HepG2 (cell line): ENCODE data around the gene HPD. TPM values are rescaled to one million over a fixed set of nuclear protein-coding genes. Genes with fewer than 3 reads are reported as not detected.

ENCODE experiments used
- AGO2 ChIP-seq: fragments of 200-400 bp; formaldehyde crosslinking; optimal IDR thresholded peaks from 2 replicates; pipeline ENCODE3; 2017; ENCODE audit warnings: mild to moderate bottlenecking, low read depth, low read length, moderate library complexity
- ATAD3A ChIP-seq: sonication (generic); formaldehyde crosslinking; IDR thresholded peaks from 2 replicates; pipeline ENCODE4 v1.4.0; 2020; ENCODE audit warnings: missing genetic modification reagents
- CCAR2 ChIP-seq: fragments of 200-400 bp; formaldehyde crosslinking; optimal IDR thresholded peaks from 2 replicates; pipeline ENCODE3; 2018; ENCODE audit warnings: low read depth, mild to moderate bottlenecking, low read length, moderate library complexity
- CHD2 ChIP-seq: IDR thresholded peaks from 2 replicates; pipeline ENCODE4 v1.6.1; 2011; ENCODE audit warnings: low read depth, low read length, improper control_type of control experiment
- HNRNPK ChIP-seq: fragments of 200-400 bp; formaldehyde crosslinking; IDR thresholded peaks from 2 replicates; pipeline ENCODE4 v1.6.1; 2018; ENCODE audit warnings: low read length, low read depth, moderate library complexity, mild to moderate bottlenecking; ENCODE audit not compliant: poor library complexity, severe bottlenecking
- HNRNPL ChIP-seq: fragments of 200-400 bp; formaldehyde crosslinking; IDR thresholded peaks from 2 replicates; pipeline ENCODE4 v1.6.1; 2017; ENCODE audit warnings: mild to moderate bottlenecking, low read depth, low read length
- JUN ChIP-seq: sonication (generic); formaldehyde crosslinking; IDR thresholded peaks from 2 replicates; pipeline ENCODE4 v1.4.0; 2020; ENCODE audit warnings: mild to moderate bottlenecking, missing genetic modification reagents
- MEIS2 ChIP-seq: sonication (generic); formaldehyde crosslinking; IDR thresholded peaks from 2 replicates; pipeline ENCODE4 v1.9.0; 2021; ENCODE audit warnings: mild to moderate bottlenecking, missing genetic modification reagents
- RERE ChIP-seq: IDR thresholded peaks from 2 replicates; pipeline ENCODE4 v1.6.1; 2016; ENCODE audit warnings: low read depth, missing genetic modification reagents, missing compliant biosample characterization
- SAFB2 ChIP-seq: sonication (generic); formaldehyde crosslinking; IDR thresholded peaks from 2 replicates; pipeline ENCODE4 v1.5.1; 2020; ENCODE audit warnings: missing genetic modification reagents, low read depth, mild to moderate bottlenecking, borderline replicate concordance
- SRSF1 ChIP-seq: fragments of 200-400 bp; formaldehyde crosslinking; optimal IDR thresholded peaks from 2 replicates; pipeline ENCODE3; 2017; ENCODE audit warnings: mild to moderate bottlenecking, low read depth, low read length, moderate library complexity
- STAG1 ChIP-seq: sonication (generic); formaldehyde crosslinking; IDR thresholded peaks from 2 replicates; pipeline ENCODE4 v1.4.0; 2020; ENCODE audit warnings: missing genetic modification reagents
- YEATS4 ChIP-seq: sonication (generic); formaldehyde crosslinking; IDR thresholded peaks from 2 replicates; pipeline ENCODE4 v1.4.0; 2020; ENCODE audit warnings: missing genetic modification reagents, borderline replicate concordance
- ZBTB7B ChIP-seq: sonication (generic); formaldehyde crosslinking; IDR thresholded peaks from 2 replicates; pipeline ENCODE4 v1.4.0; 2020; ENCODE audit warnings: missing genetic modification reagents
- ZNF503 ChIP-seq: sonication (generic); formaldehyde crosslinking; IDR thresholded peaks from 2 replicates; pipeline ENCODE4 v1.4.0; 2020; ENCODE audit warnings: missing genetic modification reagents
- ZNF564 ChIP-seq: sonication (generic); formaldehyde crosslinking; IDR thresholded peaks from 2 replicates; pipeline ENCODE4 v1.8.1; 2023; ENCODE audit warnings: mild to moderate bottlenecking, missing genetic modification reagents
- ZNF761 ChIP-seq: sonication (generic); formaldehyde crosslinking; conservative IDR thresholded peaks from 2 replicates; pipeline ENCODE4 v1.4.0; 2020; ENCODE audit warnings: mild to moderate bottlenecking, missing genetic modification reagents
- ZNF772 ChIP-seq: sonication (generic); formaldehyde crosslinking; IDR thresholded peaks from 2 replicates; pipeline ENCODE4 v1.5.0; 2020; ENCODE audit warnings: mild to moderate bottlenecking, missing genetic modification reagents
- polyA plus RNA-seq, 8 experiments: library from polyadenylated mRNA; depleted of rRNA in 3 of 8; stranded (reverse) in 7 of 8; unstranded in 1 of 8; fragments of >200 nt; fragmentation: Illumina TruSeq in 4 of 8; extraction: Trizol in 4 of 8; gene quantifications; 2 replicates each; pipeline versions ENCODE4 v1.2.1 to v1.2.3, GENCODE V29; 2011 to 2016; ENCODE audit warnings: low read depth in 4 of 8, missing spikeins in 1 of 8, mixed read lengths in 1 of 8; ENCODE audit not compliant: insufficient read depth in 1 of 8
- total RNA-seq, 5 experiments: library from RNA; depleted of rRNA; stranded (reverse); fragments of >200 nt; fragmentation: Illumina TruSeq; extraction: Trizol; gene quantifications; 2 replicates each; pipeline ENCODE4 v1.2.3, GENCODE V29; 2016; ENCODE audit warnings: low read depth in 1 of 5

HPD gene
- total and polyA plus RNA-seq, 2 of the 13 experiments (the other 11 are each of a cell fraction or from before 2014, with no cell fraction given): 120 to 195 TPM

GRCh38 chr12:121811434-121812319 is 47.0 kb downstream of the HPD start (continued):
- TF ChIP-seq CCAR2: no peak
- TF ChIP-seq ZNF761 (CRISPR knock-in tag): no peak
- 0 out of 2 replicates have a peak, but pooled peaks have one; percentile 19 for TF ChIP-seq MEIS2 (CRISPR knock-in tag)
- peak; percentile 98; the same call in 1 of the 2 replicates for TF ChIP-seq ZNF564 (CRISPR knock-in tag)
- TF ChIP-seq STAG1 (CRISPR knock-in tag): peak; percentile 77
- TF ChIP-seq RERE: no peak
- TF ChIP-seq HNRNPK: no peak
- peak; percentile 44 for TF ChIP-seq SRSF1
- TF ChIP-seq HNRNPL: 0 out of 2 replicates have a peak, but pooled peaks have one; percentile 7
- TF ChIP-seq JUN: no peak
- no peak for TF ChIP-seq CHD2
- TF ChIP-seq ZNF503 (CRISPR knock-in tag): no peak
- peak; percentile 74 for TF ChIP-seq AGO2
- peak; percentile 70; the same call in 1 of the 2 replicates for TF ChIP-seq ZBTB7B (CRISPR knock-in tag)
- no peak for TF ChIP-seq SAFB2
- 0 out of 2 replicates have a peak, but pooled peaks have one; percentile 31 for TF ChIP-seq ZNF772 (CRISPR knock-in tag)
- TF ChIP-seq ATAD3A (CRISPR knock-in tag): no peak
- TF ChIP-seq YEATS4: 0 out of 2 replicates have a peak, but pooled peaks have one; percentile 33
